ENCODE results near the gene CCSER2. TPM values are rescaled to one million over a fixed set of nuclear protein-coding genes. Genes with fewer than 3 reads are reported as not detected.
A peak's percentile ranks its signal among the peaks of the same experiment; 100 is the strongest.
"Not testable (repeated sequence)": the region's sequence is repeated elsewhere in the genome, so short reads cannot be mapped to it uniquely, and the experiment has no call there.

The CCSER2 gene
- total RNA-seq, 2 donors from 2014 or later = 39.0 to 60.6 TPM

DNA sequence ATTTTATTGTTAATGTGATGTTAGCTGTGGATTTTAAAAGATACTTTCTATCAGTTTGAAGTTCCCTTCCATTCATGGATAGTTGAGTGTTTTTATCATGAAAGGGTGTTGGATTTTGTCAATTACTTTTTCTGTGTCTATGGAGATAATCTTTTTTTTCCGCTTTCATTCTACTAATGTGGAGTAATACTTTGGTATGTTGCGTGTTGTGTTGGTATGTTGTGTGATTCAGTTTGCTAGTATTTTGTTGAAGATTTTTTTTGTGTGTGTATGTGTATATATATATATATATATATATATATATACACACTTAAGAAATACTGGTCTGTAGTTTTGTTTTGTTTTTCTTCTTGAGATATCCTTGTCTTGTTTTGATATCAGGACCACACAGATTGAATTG, 100.3 kb downstream of the CCSER2 start:
- DNase-seq (ENCODE audit: low spot score) (no peak), ATAC-seq (ENCODE audit: insufficient number of reproducible peaks, low FRiP score, low read depth) (no peak)
- Histone ChIP-seq H3K9me3 (no peaks in the 10 kb centered on the region), H3K36me3 (no peaks in the 10 kb centered on the region), H3K27ac (no peak overlapping the region), H3K27me3 (replicated peaks; ENCODE audit: insufficient read depth) (no peaks in the 10 kb centered on the region), H3K4me3 (no peak overlapping the region), H3K4me1 (ENCODE audit: control insufficient read depth in 1 of 2, low read depth in 2 of 2) (peaks cover 33 to 38% of the 10 kb centered on the region in 2 donors)
- TF ChIP-seq, protein P1, sequence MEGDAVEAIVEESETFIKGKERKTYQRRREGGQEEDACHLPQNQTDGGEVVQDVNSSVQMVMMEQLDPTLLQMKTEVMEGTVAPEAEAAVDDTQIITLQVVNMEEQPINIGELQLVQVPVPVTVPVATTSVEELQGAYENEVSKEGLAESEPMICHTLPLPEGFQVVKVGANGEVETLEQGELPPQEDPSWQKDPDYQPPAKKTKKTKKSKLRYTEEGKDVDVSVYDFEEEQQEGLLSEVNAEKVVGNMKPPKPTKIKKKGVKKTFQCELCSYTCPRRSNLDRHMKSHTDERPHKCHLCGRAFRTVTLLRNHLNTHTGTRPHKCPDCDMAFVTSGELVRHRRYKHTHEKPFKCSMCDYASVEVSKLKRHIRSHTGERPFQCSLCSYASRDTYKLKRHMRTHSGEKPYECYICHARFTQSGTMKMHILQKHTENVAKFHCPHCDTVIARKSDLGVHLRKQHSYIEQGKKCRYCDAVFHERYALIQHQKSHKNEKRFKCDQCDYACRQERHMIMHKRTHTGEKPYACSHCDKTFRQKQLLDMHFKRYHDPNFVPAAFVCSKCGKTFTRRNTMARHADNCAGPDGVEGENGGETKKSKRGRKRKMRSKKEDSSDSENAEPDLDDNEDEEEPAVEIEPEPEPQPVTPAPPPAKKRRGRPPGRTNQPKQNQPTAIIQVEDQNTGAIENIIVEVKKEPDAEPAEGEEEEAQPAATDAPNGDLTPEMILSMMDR (IDR thresholded peaks at IDR 0.05) = no peak

DNA sequence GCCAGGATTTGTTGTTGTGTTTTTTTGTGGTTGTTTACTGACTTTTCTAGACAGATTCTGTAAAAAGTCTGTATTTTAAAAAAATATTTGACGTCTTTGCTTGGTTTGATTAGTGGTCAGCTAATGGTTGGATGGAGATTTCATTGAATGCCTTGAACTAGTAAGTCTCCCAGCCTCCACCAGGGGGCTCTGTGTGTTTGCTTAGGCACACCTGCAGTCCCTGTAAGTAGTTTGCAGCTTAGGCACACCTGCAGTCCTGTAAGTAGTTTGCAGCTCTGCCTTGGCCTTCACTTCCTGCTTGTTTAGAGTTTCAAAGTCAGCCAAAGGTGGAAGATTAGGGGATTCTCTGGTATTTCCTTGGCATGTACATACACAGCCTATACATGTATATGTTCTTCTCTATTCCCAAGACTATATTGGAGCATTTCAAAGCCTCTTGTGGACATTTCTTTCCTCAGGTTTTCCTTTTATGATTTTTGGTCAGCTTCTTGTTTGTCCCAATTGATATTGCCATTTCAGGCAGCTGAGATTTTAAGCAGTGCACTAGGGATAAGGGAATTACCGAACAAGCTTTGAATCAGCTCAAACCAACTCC, 101.6 kb downstream of the CCSER2 start:
- ATAC-seq (ENCODE audit: insufficient number of reproducible peaks, low FRiP score, low read depth) (no peak), DNase-seq (ENCODE audit: low spot score) (no peak)
- TF ChIP-seq, protein P1 (IDR thresholded peaks at IDR 0.05) = peak; percentile 53
- Histone ChIP-seq H3K36me3 (no peaks in the 10 kb centered on the region), H3K27me3 (replicated peaks; ENCODE audit: insufficient read depth) (no peaks in the 10 kb centered on the region), H3K9me3 (no peaks in the 10 kb centered on the region), H3K4me1 (ENCODE audit: control insufficient read depth in 1 of 2, low read depth in 2 of 2) (peaks cover 24 to 32% of the 10 kb centered on the region in 2 donors), H3K27ac (no peak overlapping the region), H3K4me3 (no peak overlapping the region)

DNA sequence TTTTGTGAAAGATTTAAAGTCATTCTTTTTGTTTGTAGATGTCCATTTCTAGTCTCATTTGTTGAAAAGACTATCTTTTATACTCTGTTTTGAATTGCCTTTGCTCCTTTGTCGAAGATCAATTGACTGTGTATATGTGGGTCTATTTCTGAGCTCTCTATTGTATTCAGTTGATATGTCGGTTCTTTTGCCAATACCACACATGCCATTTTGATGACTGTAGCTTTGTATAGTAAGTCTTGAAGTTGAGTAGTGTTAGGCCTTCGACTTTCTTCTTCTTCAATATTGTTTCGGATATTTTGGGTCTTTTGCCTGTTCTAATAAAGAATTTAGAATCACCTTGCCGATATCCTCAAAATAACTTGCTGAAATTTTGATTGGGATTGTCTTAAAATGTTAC, 104.5 kb downstream of the CCSER2 start:
- Histone ChIP-seq H3K36me3 (no peaks in the 10 kb centered on the region), H3K4me1 (ENCODE audit: control insufficient read depth in 1 of 2, low read depth in 2 of 2) (peaks cover 4 to 13% of the 10 kb centered on the region in 2 donors), H3K27me3 (replicated peaks; ENCODE audit: insufficient read depth) (no peaks in the 10 kb centered on the region), H3K9me3 (no peaks in the 10 kb centered on the region), H3K27ac (no peak overlapping the region), H3K4me3 (no peak overlapping the region)
- TF ChIP-seq, protein P1 (IDR thresholded peaks at IDR 0.05) = no peak
- ATAC-seq (ENCODE audit: insufficient number of reproducible peaks, low FRiP score, low read depth) = no peak
- no peak for DNase-seq (ENCODE audit: low spot score)

DNA sequence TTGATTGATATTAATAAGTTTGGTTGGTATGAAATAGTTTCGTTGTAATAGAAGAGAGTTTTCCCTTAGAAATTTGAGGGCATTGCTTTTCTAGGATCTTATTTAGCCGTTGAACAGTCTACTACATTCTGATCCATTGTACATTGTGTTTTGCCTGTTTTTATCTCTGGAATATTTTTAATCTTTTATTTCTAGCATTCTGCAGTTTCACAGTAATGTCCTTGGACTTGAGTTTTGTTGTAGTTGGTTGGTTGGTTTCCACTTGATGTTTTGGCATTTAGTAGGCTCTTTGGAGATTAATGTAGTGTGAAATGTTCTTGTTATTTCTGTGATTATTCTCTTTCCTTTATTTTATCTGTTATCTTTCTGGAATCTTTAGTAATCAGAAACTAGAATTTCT, 112.4 kb downstream of the CCSER2 start:
- no peak for ATAC-seq (ENCODE audit: insufficient number of reproducible peaks, low FRiP score, low read depth)
- DNase-seq (ENCODE audit: low spot score) = no peak
- Histone ChIP-seq H3K4me3 (peak overlapping the region; percentile 29), H3K4me1 (ENCODE audit: control insufficient read depth in 1 of 2, low read depth in 2 of 2) (peaks cover 8 to 19% of the 10 kb centered on the region in 2 donors), H3K36me3 (no peaks in the 10 kb centered on the region), H3K9me3 (no peaks in the 10 kb centered on the region), H3K27ac (peak overlapping the region; percentile 44 to 45), H3K27me3 (replicated peaks; ENCODE audit: insufficient read depth) (no peaks in the 10 kb centered on the region)
- TF ChIP-seq, protein P1 (IDR thresholded peaks at IDR 0.05) = no peak

DNA sequence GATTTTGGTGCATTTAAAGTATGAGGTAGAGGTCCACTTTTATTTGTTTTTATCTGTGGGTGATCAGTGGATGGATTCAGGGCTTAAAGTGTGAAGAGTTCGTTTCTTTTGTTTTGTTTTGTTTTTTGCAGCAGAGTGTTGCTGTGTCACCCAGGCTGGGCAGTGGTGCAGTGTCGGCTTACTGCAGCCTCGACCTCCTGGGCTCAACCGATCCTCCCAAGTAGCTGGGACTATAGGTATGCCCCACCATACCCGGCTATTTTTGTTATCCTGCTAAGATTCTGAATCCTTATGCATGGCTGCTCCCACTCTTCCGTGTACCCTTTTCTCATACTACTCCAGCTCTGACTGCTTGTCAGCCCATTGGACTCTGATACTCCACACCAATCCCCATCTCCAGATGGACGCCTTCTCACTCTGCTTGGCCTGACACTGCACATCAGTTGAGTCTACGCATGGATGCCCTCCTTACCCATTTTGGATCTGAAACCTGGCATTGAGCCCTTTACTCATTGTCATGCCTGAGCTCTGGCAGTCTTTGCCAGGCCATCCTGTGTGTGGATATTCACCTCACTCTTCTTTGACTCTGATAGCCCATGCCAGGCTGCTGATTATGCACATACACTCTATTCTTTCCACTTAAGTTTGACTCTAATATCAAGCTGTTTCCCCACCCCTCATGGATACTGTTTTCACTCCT, 119.5 kb downstream of the CCSER2 start:
- Histone ChIP-seq H3K27ac (no peak overlapping the region), H3K4me3 (no peak overlapping the region), H3K36me3 (no peaks in the 10 kb centered on the region), H3K4me1 (ENCODE audit: control insufficient read depth in 1 of 2, low read depth in 2 of 2) (no peaks in the 10 kb centered on the region), H3K27me3 (replicated peaks; ENCODE audit: insufficient read depth) (no peaks in the 10 kb centered on the region), H3K9me3 (no peaks in the 10 kb centered on the region)
- DNase-seq (ENCODE audit: low spot score) (no peak), ATAC-seq (ENCODE audit: insufficient number of reproducible peaks, low FRiP score, low read depth) (no peak)
- TF ChIP-seq, protein P1 (IDR thresholded peaks at IDR 0.05) = no peak

DNA sequence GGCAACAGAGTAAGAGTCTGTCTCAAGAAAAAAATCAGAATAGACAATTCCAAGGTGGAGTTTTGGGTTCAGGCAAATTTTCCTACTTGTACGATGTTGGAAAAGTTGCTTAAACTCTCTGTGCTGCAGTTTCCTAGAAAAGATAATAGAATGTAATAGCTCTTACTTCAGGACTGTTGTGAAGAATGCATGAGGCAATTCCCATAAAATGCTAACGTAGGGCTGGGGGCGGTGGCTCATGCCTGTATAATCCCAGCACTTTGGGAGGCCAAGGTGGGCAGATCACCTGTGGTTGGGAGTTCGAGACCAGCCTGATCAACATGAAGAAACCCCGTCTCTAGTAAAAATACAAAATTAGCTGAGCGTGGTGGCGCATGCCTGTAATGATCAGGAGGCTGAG, 121.0 kb downstream of the CCSER2 start:
- H3K9me3 ChIP-seq; H3K4me1 ChIP-seq (ENCODE audit: control insufficient read depth in 1 of 2, low read depth in 2 of 2); H3K27ac ChIP-seq; ATAC-seq (ENCODE audit: insufficient number of reproducible peaks, low FRiP score, low read depth); DNase-seq (ENCODE audit: low spot score); H3K36me3 ChIP-seq; H3K27me3 ChIP-seq (replicated peaks; ENCODE audit: insufficient read depth); H3K4me3 ChIP-seq: not testable (repeated sequence)
